Upper lobe of left lung (tissue), 6 donors: ENCODE measurements around the gene SCG3. TPM values are rescaled to one million over a fixed set of nuclear protein-coding genes. Genes with fewer than 3 reads are reported as not detected.
A peak's percentile ranks its signal among the peaks of the same experiment; 100 is the strongest.

Experiments
- ATAC-seq, 2 donors: fragments of 200-7000 bp; cut with Tn5 transposase; one replicate each; pipeline ENCODE4 v1.9.1; 2022; ENCODE audit warnings: mild to moderate bottlenecking in 2 of 2, moderate library complexity in 2 of 2; ENCODE audit not compliant: low FRiP score in 2 of 2
- DNase-seq, 2 donors: peaks; one replicate each; pipeline ENCODE4 v3.0.0-alpha.2; 2019 to 2020
- H3K27ac ChIP-seq, 4 donors: fragments of 200-600 bp; sonication (generic); one replicate each; pipeline ENCODE4 v1.5.1; 2016 to 2019
- H3K27me3 ChIP-seq, 4 donors: fragments of 200-600 bp; sonication (generic); one replicate each; pipeline ENCODE4 v1.5.1; 2017 to 2019
- H3K36me3 ChIP-seq, 4 donors: fragments of 200-600 bp; sonication (generic); one replicate each; pipeline ENCODE4 v1.5.1; 2016 to 2019
- H3K4me1 ChIP-seq, 4 donors: fragments of 200-600 bp; sonication (generic); one replicate each; pipeline ENCODE4 v1.5.1; 2018 to 2019
- H3K4me3 ChIP-seq, 4 donors: fragments of 200-600 bp; sonication (generic); one replicate each; pipeline ENCODE4 v1.5.1; 2017 to 2019; ENCODE audit warnings: mild to moderate bottlenecking in 2 of 4, moderate library complexity in 1 of 4
- H3K9me3 ChIP-seq, 4 donors: fragments of 200-600 bp; sonication (generic); one replicate each; pipeline ENCODE4 v1.5.1; 2018 to 2019
- EP300 ChIP-seq, 4 donors: sonication (generic); formaldehyde crosslinking; IDR thresholded peaks; one replicate each; pipeline ENCODE4 v1.5.1; 2017; ENCODE audit warnings: antibody characterized with exemption in 4 of 4, control low read depth in 2 of 4
- POLR2A ChIP-seq, 4 donors: fragments of 450-650 bp; IDR thresholded peaks; one replicate each; pipeline ENCODE4 v1.5.1; 2016 to 2017; ENCODE audit warnings: antibody characterized with exemption in 4 of 4, mild to moderate bottlenecking in 2 of 4
- POLR2AphosphoS5 ChIP-seq, 2 donors: sonication (generic); formaldehyde crosslinking; IDR thresholded peaks; one replicate each; pipeline ENCODE4 v1.5.1; 2017; ENCODE audit warnings: antibody characterized with exemption in 2 of 2
- WGBS, 2 donors: methylation state at CpG; one replicate each; pipeline ENCODE4 v1.1.5; 2017 to 2018; 5-methylcytosine and 5-hydroxymethylcytosine counted together
- total RNA-seq, 6 donors: library from RNA; depleted of rRNA in 4 of 6; stranded (reverse); fragments of >200 nt in 4 of 6; gene quantifications; one replicate each; pipeline versions ENCODE4 v1.1.0 to v1.2.1, GENCODE V29; 2016 to 2021
- TF ChIP-seq, protein P1 (sequence below), 6 experiments: fragments of 450-650 bp in 4 of 6; fragments of 200-600 bp in 2 of 6; sonication (generic) in 2 of 6; IDR thresholded peaks; one replicate each; pipeline ENCODE4 v1.5.1; 2016 to 2019; ENCODE audit warnings: antibody characterized with exemption in 6 of 6
- donor health status: DM: no; HTN: no; CAD: no; lungs with moderate emphysema.
- donor health status: DM: no; HTN: yes; CAD: no; lungs with severe emphysema.

Gene SCG3
- total RNA-seq, 6 donors from 2014 or later, result 0.14 to 0.40 (median 0.27) TPM; not detected in 2

DNA sequence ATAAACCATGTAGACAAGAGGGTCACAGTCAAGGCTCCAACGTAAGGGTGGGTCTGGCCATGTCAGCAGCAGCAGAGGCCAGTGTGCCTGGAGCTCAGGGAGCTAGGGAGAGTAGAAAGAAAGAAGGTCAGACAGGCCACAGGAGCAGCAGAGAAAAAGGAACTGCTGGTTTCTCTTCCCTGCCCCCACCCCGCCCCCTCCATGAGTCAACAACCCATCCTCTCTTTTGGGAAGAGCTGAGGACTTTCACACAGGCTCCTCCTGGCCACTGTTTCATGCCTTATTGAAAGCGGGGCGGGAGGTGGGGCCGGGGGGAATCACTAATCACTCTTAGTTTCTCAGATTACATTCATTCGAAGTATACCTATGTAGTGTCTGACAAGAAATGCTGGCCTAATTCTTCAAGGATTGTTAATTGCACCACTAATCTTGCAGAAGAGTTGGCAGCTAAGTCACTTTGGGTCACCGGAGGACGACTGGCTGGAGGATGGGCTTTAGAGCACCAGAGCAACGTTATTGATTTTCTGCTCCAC lies 9.1 kb upstream of the SCG3 start:
- ATAC-seq (peak in 1 of 2 donors; percentile 64), DNase-seq (peak in 1 of 2 donors; percentile 21)
- TF ChIP-seq, protein P1, sequence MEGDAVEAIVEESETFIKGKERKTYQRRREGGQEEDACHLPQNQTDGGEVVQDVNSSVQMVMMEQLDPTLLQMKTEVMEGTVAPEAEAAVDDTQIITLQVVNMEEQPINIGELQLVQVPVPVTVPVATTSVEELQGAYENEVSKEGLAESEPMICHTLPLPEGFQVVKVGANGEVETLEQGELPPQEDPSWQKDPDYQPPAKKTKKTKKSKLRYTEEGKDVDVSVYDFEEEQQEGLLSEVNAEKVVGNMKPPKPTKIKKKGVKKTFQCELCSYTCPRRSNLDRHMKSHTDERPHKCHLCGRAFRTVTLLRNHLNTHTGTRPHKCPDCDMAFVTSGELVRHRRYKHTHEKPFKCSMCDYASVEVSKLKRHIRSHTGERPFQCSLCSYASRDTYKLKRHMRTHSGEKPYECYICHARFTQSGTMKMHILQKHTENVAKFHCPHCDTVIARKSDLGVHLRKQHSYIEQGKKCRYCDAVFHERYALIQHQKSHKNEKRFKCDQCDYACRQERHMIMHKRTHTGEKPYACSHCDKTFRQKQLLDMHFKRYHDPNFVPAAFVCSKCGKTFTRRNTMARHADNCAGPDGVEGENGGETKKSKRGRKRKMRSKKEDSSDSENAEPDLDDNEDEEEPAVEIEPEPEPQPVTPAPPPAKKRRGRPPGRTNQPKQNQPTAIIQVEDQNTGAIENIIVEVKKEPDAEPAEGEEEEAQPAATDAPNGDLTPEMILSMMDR (IDR thresholded peaks at IDR 0.05), result no peak
- 37 to 38% methylated on average over 8 to 9 of the region's 9 CpGs for WGBS, 2 donors
- no peak overlapping the region for H3K27ac ChIP-seq
- H3K36me3 ChIP-seq, result no peaks in the 10 kb centered on the region
- H3K9me3 ChIP-seq, result no peaks in the 10 kb centered on the region
- no peak overlapping the region for H3K4me3 ChIP-seq
- no peaks in the 10 kb centered on the region for H3K4me1 ChIP-seq
- no peaks in the 10 kb centered on the region for H3K27me3 ChIP-seq

DNA sequence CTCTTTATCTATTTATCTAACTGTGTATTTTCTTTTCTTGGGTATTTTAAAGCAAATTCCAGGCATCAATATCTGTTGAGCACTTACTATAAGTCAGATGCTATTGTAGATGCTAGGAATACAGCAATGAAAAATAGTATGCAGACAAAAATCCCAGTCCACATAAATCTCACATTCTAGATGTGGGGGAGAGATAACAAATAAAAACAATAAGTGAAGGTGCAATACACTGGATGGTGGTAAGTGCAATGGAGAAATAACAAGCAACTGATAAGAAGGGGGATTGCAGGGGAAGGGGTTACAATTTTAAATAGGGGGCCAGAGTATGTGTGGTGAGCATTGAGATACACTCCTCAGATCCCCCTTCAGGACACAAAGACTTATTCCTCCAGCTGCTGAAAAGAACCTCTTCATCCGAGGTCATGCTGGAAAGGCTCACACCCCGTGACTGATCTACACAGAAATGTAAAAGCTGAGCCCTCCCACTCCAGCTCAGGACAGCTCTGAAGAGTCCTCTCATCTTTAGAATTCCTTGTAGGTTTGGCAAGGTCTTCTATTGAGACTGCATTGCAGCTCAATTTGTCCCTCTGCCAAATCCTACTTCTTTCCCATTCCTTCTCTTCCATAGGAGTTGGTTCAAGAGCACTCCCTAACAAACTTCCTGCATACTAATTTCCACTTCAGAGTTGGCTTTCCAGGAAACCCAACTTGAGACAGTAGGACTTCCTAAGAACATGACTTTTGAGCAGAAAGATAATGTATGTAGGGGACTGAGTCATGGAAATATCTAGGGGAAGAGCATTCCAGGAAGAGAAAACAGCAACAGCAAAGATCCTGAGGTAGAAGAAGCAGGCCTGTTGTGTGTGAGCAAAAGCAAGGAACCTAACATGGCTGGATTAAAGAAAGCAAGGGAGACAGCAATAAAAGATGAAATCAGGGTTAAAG lies 8.1 kb upstream of the SCG3 start:
- WGBS, 2 donors, result 31 to 41% methylated on average over 2 of the region's 2 CpGs
- H3K36me3 ChIP-seq, result no peaks in the 10 kb centered on the region
- no peak overlapping the region for H3K4me3 ChIP-seq
- ATAC-seq (no peak), DNase-seq (no peak)
- no peak overlapping the region for H3K27ac ChIP-seq
- H3K9me3 ChIP-seq, result no peaks in the 10 kb centered on the region
- H3K27me3 ChIP-seq, result no peaks in the 10 kb centered on the region
- no peaks in the 10 kb centered on the region for H3K4me1 ChIP-seq
- no peak for TF ChIP-seq POLR2AphosphoS5 (IDR thresholded peaks at IDR 0.05)
- TF ChIP-seq POLR2A (IDR thresholded peaks at IDR 0.05), result no peak
- TF ChIP-seq EP300 (IDR thresholded peaks at IDR 0.05), result no peak
- TF ChIP-seq, protein P1 (IDR thresholded peaks at IDR 0.05), result no peak

DNA sequence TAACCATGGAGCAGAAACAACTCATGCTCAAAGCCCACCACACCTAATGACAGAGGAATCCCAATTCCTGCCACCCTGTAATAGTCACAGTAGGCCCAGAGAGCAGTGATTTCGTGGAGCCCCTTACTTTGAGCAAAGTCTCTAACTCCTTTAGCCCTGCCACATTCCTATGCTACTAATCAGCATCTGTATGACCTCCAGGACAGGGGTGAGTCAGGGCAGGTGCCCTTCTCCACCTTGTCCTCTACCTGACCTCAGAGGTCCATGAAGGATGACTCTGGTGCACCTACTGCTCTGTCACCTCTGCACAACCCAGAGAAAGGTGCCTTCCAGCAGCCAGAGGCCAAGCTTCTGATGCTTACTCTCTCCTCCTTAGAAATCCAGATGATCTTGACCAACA lies 6.1 kb upstream of the SCG3 start:
- DNase-seq (no peak), ATAC-seq (no peak)
- whole genome bisulfite sequencing, 2 donors, result 18 to 40% methylated on average over 1 of the region's 1 CpG
- H3K4me3 ChIP-seq, result no peak overlapping the region
- H3K36me3 ChIP-seq, result no peaks in the 10 kb centered on the region
- no peaks in the 10 kb centered on the region for H3K27me3 ChIP-seq
- H3K9me3 ChIP-seq, result no peaks in the 10 kb centered on the region
- TF ChIP-seq POLR2A (IDR thresholded peaks at IDR 0.05), result no peak
- no peak for TF ChIP-seq EP300 (IDR thresholded peaks at IDR 0.05)
- TF ChIP-seq, protein P1 (IDR thresholded peaks at IDR 0.05), result no peak
- no peak for TF ChIP-seq POLR2AphosphoS5 (IDR thresholded peaks at IDR 0.05)
- H3K27ac ChIP-seq, result no peak overlapping the region
- no peaks in the 10 kb centered on the region for H3K4me1 ChIP-seq

DNA sequence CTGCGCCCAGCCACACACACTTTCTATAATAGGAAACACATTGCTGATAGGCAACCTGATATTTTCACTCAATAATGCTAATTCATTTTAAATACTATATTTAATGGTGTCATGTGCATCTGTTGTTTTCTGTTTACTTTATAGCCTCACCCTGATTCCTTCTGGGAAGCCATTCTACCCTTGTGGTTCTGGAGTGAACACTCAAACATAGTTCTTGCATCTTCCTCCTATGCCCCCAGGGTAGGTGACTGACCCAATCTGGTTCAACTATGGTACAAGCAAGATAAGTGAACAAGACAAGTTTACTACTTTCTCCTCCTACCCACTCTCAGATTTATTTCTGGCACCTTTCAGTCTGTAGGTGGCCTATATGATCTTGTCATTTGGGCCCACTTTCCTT lies 4.3 kb upstream of the SCG3 start:
- ATAC-seq, result no peak

More for the DNA sequence above, 4.3 kb upstream of the SCG3 start:
- WGBS, 2 donors, result 89 to 94% methylated on average over 1 of the region's 1 CpG
- H3K36me3 ChIP-seq, result no peaks in the 10 kb centered on the region
- H3K27ac ChIP-seq, result no peak overlapping the region
- H3K27me3 ChIP-seq, result peaks cover 0 to 4% (median 0%) of the 10 kb centered on the region in 4 donors
- H3K4me1 ChIP-seq, result peaks cover 6 to 10% (median 7%) of the 10 kb centered on the region in 4 donors
- H3K9me3 ChIP-seq, result no peaks in the 10 kb centered on the region
- H3K4me3 ChIP-seq, result no peak overlapping the region
- DNase-seq, result no peak
- TF ChIP-seq, protein P1 (IDR thresholded peaks at IDR 0.05), result no peak
- TF ChIP-seq EP300 (IDR thresholded peaks at IDR 0.05) (no peak), POLR2A (IDR thresholded peaks at IDR 0.05) (no peak), POLR2AphosphoS5 (IDR thresholded peaks at IDR 0.05) (no peak)
